HepG2 (cell line): ENCODE data around the gene MMP25. TPM values are rescaled to one million over a fixed set of nuclear protein-coding genes. Genes with fewer than 3 reads are reported as not detected.

Source experiments
- ARHGAP35 ChIP-seq: sonication (generic); formaldehyde crosslinking; IDR thresholded peaks from 2 replicates; pipeline ENCODE4 v1.9.0; 2022; ENCODE audit warnings: mild to moderate bottlenecking, inconsistent platforms, moderate library complexity, missing genetic modification reagents, borderline replicate concordance
- BCLAF1 ChIP-seq: fragments of 450-650 bp; IDR thresholded peaks from 2 replicates; pipeline ENCODE4 v1.6.1; 2017; ENCODE audit warnings: mild to moderate bottlenecking
- NFE2 ChIP-seq: sonication (generic); formaldehyde crosslinking; IDR thresholded peaks from 2 replicates; pipeline ENCODE4 v1.4.0; 2020; ENCODE audit warnings: missing genetic modification reagents
- PREB ChIP-seq: sonication (generic); formaldehyde crosslinking; IDR thresholded peaks from 2 replicates; pipeline ENCODE4 v1.4.0; 2020; ENCODE audit warnings: missing genetic modification reagents
- SNAI1 ChIP-seq: sonication (generic); formaldehyde crosslinking; IDR thresholded peaks from 2 replicates; pipeline ENCODE4 v1.5.0; 2020; ENCODE audit warnings: mild to moderate bottlenecking, missing genetic modification reagents, borderline replicate concordance
- SOX6 ChIP-seq, 2 experiments: fragments of 450-650 bp in 1 of 2; sonication (generic) in 1 of 2; formaldehyde crosslinking in 1 of 2; IDR thresholded peaks; 2 replicates each; pipeline versions ENCODE4 v1.4.0 to v1.6.1; 2017 to 2020; ENCODE audit warnings: antibody characterized with exemption in 1 of 2, mild to moderate bottlenecking in 1 of 2, missing genetic modification reagents in 1 of 2
- ZBED4 ChIP-seq: sonication (generic); formaldehyde crosslinking; IDR thresholded peaks from 2 replicates; pipeline ENCODE4 v1.4.0; 2020; ENCODE audit warnings: missing genetic modification reagents, borderline replicate concordance
- ZBTB1 ChIP-seq: sonication (generic); formaldehyde crosslinking; IDR thresholded peaks from 2 replicates; pipeline ENCODE4 v1.4.0; 2020; ENCODE audit warnings: missing genetic modification reagents, borderline replicate concordance
- ZMAT5 ChIP-seq: sonication (generic); formaldehyde crosslinking; IDR thresholded peaks from 2 replicates; pipeline ENCODE4 v1.5.0; 2020; ENCODE audit warnings: mild to moderate bottlenecking, low read depth, missing genetic modification reagents, borderline replicate concordance
- ZNF414 ChIP-seq: sonication (generic); formaldehyde crosslinking; IDR thresholded peaks from 2 replicates; pipeline ENCODE4 v1.5.0; 2020; ENCODE audit warnings: missing genetic modification reagents
- ZNF510 ChIP-seq: sonication (generic); formaldehyde crosslinking; IDR thresholded peaks from 2 replicates; pipeline ENCODE4 v1.4.0; 2020; ENCODE audit warnings: low read depth, mild to moderate bottlenecking, missing genetic modification reagents
- ZNF552 ChIP-seq: sonication (generic); formaldehyde crosslinking; IDR thresholded peaks from 2 replicates; pipeline ENCODE4 v1.9.0; 2022; ENCODE audit warnings: missing genetic modification reagents, mild to moderate bottlenecking, borderline replicate concordance
- ZNF704 ChIP-seq: sonication (generic); formaldehyde crosslinking; IDR thresholded peaks from 2 replicates; pipeline ENCODE4 v1.8.1; 2023; ENCODE audit warnings: mild to moderate bottlenecking, inconsistent platforms, moderate library complexity, missing genetic modification reagents, borderline replicate concordance
- ZNF891 ChIP-seq: sonication (generic); formaldehyde crosslinking; IDR thresholded peaks from 2 replicates; pipeline ENCODE4 v1.5.0; 2020; ENCODE audit warnings: mild to moderate bottlenecking, missing genetic modification reagents
- polyA plus RNA-seq, 8 experiments: library from polyadenylated mRNA; depleted of rRNA in 3 of 8; stranded (reverse) in 7 of 8; unstranded in 1 of 8; fragments of >200 nt; fragmentation: Illumina TruSeq in 4 of 8; extraction: Trizol in 4 of 8; gene quantifications; 2 replicates each; pipeline versions ENCODE4 v1.2.1 to v1.2.3, GENCODE V29; 2011 to 2016; ENCODE audit warnings: low read depth in 4 of 8, missing spikeins in 1 of 8, mixed read lengths in 1 of 8; ENCODE audit not compliant: insufficient read depth in 1 of 8
- total RNA-seq, 5 experiments: library from RNA; depleted of rRNA; stranded (reverse); fragments of >200 nt; fragmentation: Illumina TruSeq; extraction: Trizol; gene quantifications; 2 replicates each; pipeline ENCODE4 v1.2.3, GENCODE V29; 2016; ENCODE audit warnings: low read depth in 1 of 5

Gene MMP25
- total and polyA plus RNA-seq, 2 of the 13 experiments (the other 11 are each of a cell fraction or from before 2014, with no cell fraction given) = 0.04 to 0.08 TPM

GRCh38 chr16:3059041-3059722 lies 12.8 kb downstream of the MMP25 start (continued):
- TF ChIP-seq PREB (CRISPR knock-in tag) (no peak), ZNF704 (CRISPR knock-in tag) (no peak), ZNF510 (CRISPR knock-in tag) (no peak), ZNF552 (CRISPR knock-in tag) (no peak), SOX6 (IDR thresholded peaks at IDR 0.05) (no peak), SOX6 (CRISPR knock-in tag; IDR thresholded peaks at IDR 0.05) (peak; percentile 46; the same call in 1 of the 2 replicates), ZBED4 (CRISPR knock-in tag) (peak; percentile 61; the same call in 1 of the 2 replicates), SNAI1 (CRISPR knock-in tag) (0 out of 2 replicates have a peak, but pooled peaks have one; percentile 45), ZMAT5 (CRISPR knock-in tag) (no peak), ARHGAP35 (CRISPR knock-in tag) (peak; percentile 22; the same call in 1 of the 2 replicates), ZBTB1 (CRISPR knock-in tag) (no peak), ZNF414 (no peak), BCLAF1 (no peak), NFE2 (no peak), ZNF891 (CRISPR knock-in tag) (no peak)
